NCI-H2081 (cell line): ENCODE results near the gene DGAT2.
"Not testable (repeated sequence)": the region's sequence is repeated elsewhere in the genome, so short reads cannot be mapped to it uniquely, and the experiment has no call there.

Experiments used
- DNase-seq, 2 experiments: peaks; one replicate each; lab custom pipeline; 2025; lab: John Stamatoyannopoulos, UW

The DGAT2 gene

GRCh38 chr11:75754933-75755332 is 13.6 kb upstream of the DGAT2 start:
- not testable (repeated sequence) for DNase-seq

GRCh38 chr11:75757651-75758050 is 10.9 kb upstream of the DGAT2 start:
- no peak for DNase-seq

GRCh38 chr11:75759832-75760231 is 8.7 kb upstream of the DGAT2 start:
- no peak for DNase-seq

GRCh38 chr11:75760243-75760642 is 8.3 kb upstream of the DGAT2 start:
- DNase-seq: no peak

- no peak for DNase-seq
Measured at GRCh38 chr11:75760710-75761493, 7.7 kb upstream of the DGAT2 start.

- DNase-seq: no peak
Measured at GRCh38 chr11:75762158-75762557, 6.4 kb upstream of the DGAT2 start.

- DNase-seq: no peak
Measured at GRCh38 chr11:75762885-75763284, 5.7 kb upstream of the DGAT2 start.

GRCh38 chr11:75763846-75764245 is 4.7 kb upstream of the DGAT2 start:
- DNase-seq: no peak

GRCh38 chr11:75765116-75765515 is 3.5 kb upstream of the DGAT2 start:
- no peak for DNase-seq

- DNase-seq: no peak
Measured at GRCh38 chr11:75766443-75767227, 1.9 kb upstream of the DGAT2 start.

- no peak for DNase-seq
Measured at GRCh38 chr11:75767228-75767572, 1.4 kb upstream of the DGAT2 start.

- no peak for DNase-seq
Measured at GRCh38 chr11:75767793-75768111, 826 bp upstream of the DGAT2 start.

GRCh38 chr11:75768909-75769771 is 562 bp downstream of the DGAT2 start:
- DNase-seq: no peak

GRCh38 chr11:75770102-75770501 is 1.5 kb downstream of the DGAT2 start:
- DNase-seq: no peak

GRCh38 chr11:75771646-75772410 is 3.2 kb downstream of the DGAT2 start:
- no peak for DNase-seq

GRCh38 chr11:75773595-75774353 is 5.2 kb downstream of the DGAT2 start:
- DNase-seq: no peak

GRCh38 chr11:75775056-75775455 is 6.5 kb downstream of the DGAT2 start:
- no peak for DNase-seq

- DNase-seq: no peak
Measured at GRCh38 chr11:75776546-75776945, 8.0 kb downstream of the DGAT2 start.

GRCh38 chr11:75777461-75778110 is 9.0 kb downstream of the DGAT2 start:
- DNase-seq: no peak

GRCh38 chr11:75778962-75779361 is 10.4 kb downstream of the DGAT2 start:
- no peak for DNase-seq

- no peak for DNase-seq
Measured at GRCh38 chr11:75779960-75780359, 11.4 kb downstream of the DGAT2 start.
